ENCODE data around the gene HGF.
A peak's percentile ranks its signal among the peaks of the same experiment; 100 is the strongest.
"Not testable (repeated sequence)": the region's sequence is repeated elsewhere in the genome, so short reads cannot be mapped to it uniquely, and the experiment has no call there.

Gene HGF

GRCh38 chr7:81769891-81770727 is at the start of gene HGF:
TSS of gene HGF (minus strand) at chr7:81770047. CDS start at chr7:81769971, 76 bp downstream.
- FAIRE-seq (no peak), DNase-seq (ENCODE audit: extremely low spot score, insufficient read length, low read depth) (no peak)

GRCh38 chr7:81816312-81816711 is 46.5 kb upstream of the HGF start:
- no peak for FAIRE-seq
- no peak for DNase-seq (ENCODE audit: extremely low spot score, insufficient read length, low read depth)

GRCh38 chr7:81812866-81813476 is 43.1 kb upstream of the HGF start:
- peak; percentile 61 for FAIRE-seq
- not testable (repeated sequence) for DNase-seq (ENCODE audit: extremely low spot score, insufficient read length, low read depth)

GRCh38 chr7:81811956-81812865 is 42.4 kb upstream of the HGF start:
- FAIRE-seq: no peak

GRCh38 chr7:81810476-81811155 is 40.8 kb upstream of the HGF start:
- no peak for FAIRE-seq
- no peak for DNase-seq (ENCODE audit: extremely low spot score, insufficient read length, low read depth)

More at GRCh38 chr7:81811956-81812865, 42.4 kb upstream of the HGF start:
- DNase-seq (ENCODE audit: extremely low spot score, insufficient read length, low read depth): no peak

- FAIRE-seq; DNase-seq (ENCODE audit: extremely low spot score, insufficient read length, low read depth): not testable (repeated sequence)
Measured at GRCh38 chr7:81808310-81808709, 38.5 kb upstream of the HGF start.

- DNase-seq (ENCODE audit: extremely low spot score, insufficient read length, low read depth) (no peak), FAIRE-seq (no peak)
Measured at GRCh38 chr7:81803267-81803666, 33.4 kb upstream of the HGF start.

- DNase-seq (ENCODE audit: extremely low spot score, insufficient read length, low read depth) (no peak), FAIRE-seq (no peak)
Measured at GRCh38 chr7:81802251-81802650, 32.4 kb upstream of the HGF start.

GRCh38 chr7:81801532-81801931 is 31.7 kb upstream of the HGF start:
- DNase-seq (ENCODE audit: extremely low spot score, insufficient read length, low read depth): no peak
- FAIRE-seq: no peak

GRCh38 chr7:81791568-81792518 is 22.0 kb upstream of the HGF start:
- DNase-seq (ENCODE audit: extremely low spot score, insufficient read length, low read depth): no peak
- FAIRE-seq: no peak

- no peak for DNase-seq (ENCODE audit: extremely low spot score, insufficient read length, low read depth)
Measured at GRCh38 chr7:81790686-81791085, 20.8 kb upstream of the HGF start.

GRCh38 chr7:81790120-81790500 is 20.3 kb upstream of the HGF start:
- FAIRE-seq (no peak), DNase-seq (ENCODE audit: extremely low spot score, insufficient read length, low read depth) (no peak)

More at GRCh38 chr7:81790686-81791085, 20.8 kb upstream of the HGF start:
- FAIRE-seq: no peak

GRCh38 chr7:81789406-81790119 is 19.7 kb upstream of the HGF start:
- DNase-seq (ENCODE audit: extremely low spot score, insufficient read length, low read depth) (no peak), FAIRE-seq (no peak)

- DNase-seq (ENCODE audit: extremely low spot score, insufficient read length, low read depth): no peak
- no peak for FAIRE-seq
Measured at GRCh38 chr7:81788246-81788645, 18.4 kb upstream of the HGF start.

GRCh38 chr7:81783818-81784217 is 14.0 kb upstream of the HGF start:
- DNase-seq (ENCODE audit: extremely low spot score, insufficient read length, low read depth) (no peak), FAIRE-seq (no peak)

GRCh38 chr7:81780914-81781693 is 11.3 kb upstream of the HGF start:
- DNase-seq (ENCODE audit: extremely low spot score, insufficient read length, low read depth) (no peak), FAIRE-seq (no peak)

GRCh38 chr7:81779706-81780105 is 9.9 kb upstream of the HGF start:
- FAIRE-seq (no peak), DNase-seq (ENCODE audit: extremely low spot score, insufficient read length, low read depth) (no peak)

Measured in GM18507 (cell line).